GM23248 (cell line): ENCODE results near the gene CDH4.

Source experiments
- EZH2 ChIP-seq: fragments of 200-600 bp; sonication (generic); IDR thresholded peaks from 2 replicates; pipeline ENCODE4 v1.6.1; 2018; ENCODE audit warnings: antibody characterized with exemption, mild to moderate bottlenecking; ENCODE audit not compliant: insufficient read depth, poor library complexity, severe bottlenecking
- EZH2phosphoT487 ChIP-seq: fragments of 200-600 bp; sonication (generic); IDR thresholded peaks from 2 replicates; pipeline ENCODE4 v1.6.1; 2018; ENCODE audit warnings: antibody characterized with exemption, moderate library complexity, mild to moderate bottlenecking, low read depth; ENCODE audit not compliant: insufficient read depth

- TF ChIP-seq EZH2, result no peak
- no peak for TF ChIP-seq EZH2phosphoT487
Measured at GRCh38 chr20:61312925-61313324, 60.9 kb downstream of the CDH4 start.
